ENCODE measurements around the gene ECHDC1.

DNA sequence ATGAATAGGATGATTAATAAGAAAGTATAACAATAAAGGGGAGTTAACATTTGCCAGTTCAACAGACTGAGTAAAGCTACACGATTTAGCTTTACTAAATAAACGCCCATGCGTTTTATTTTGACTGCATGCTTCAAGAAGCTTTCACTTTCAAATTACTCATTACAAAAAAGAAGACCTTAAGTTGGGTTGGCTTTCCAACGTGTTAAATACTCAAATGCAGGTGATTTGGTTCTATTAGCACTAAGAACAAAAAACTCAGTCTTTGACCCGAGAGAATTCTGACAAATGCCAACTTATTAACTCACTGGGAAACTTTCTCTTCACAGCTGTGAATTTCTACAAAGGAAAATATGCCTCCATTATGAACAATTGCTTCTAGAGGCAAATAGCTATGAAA, 51.9 kb downstream of the ECHDC1 start:
- TF ChIP-seq, protein P1, sequence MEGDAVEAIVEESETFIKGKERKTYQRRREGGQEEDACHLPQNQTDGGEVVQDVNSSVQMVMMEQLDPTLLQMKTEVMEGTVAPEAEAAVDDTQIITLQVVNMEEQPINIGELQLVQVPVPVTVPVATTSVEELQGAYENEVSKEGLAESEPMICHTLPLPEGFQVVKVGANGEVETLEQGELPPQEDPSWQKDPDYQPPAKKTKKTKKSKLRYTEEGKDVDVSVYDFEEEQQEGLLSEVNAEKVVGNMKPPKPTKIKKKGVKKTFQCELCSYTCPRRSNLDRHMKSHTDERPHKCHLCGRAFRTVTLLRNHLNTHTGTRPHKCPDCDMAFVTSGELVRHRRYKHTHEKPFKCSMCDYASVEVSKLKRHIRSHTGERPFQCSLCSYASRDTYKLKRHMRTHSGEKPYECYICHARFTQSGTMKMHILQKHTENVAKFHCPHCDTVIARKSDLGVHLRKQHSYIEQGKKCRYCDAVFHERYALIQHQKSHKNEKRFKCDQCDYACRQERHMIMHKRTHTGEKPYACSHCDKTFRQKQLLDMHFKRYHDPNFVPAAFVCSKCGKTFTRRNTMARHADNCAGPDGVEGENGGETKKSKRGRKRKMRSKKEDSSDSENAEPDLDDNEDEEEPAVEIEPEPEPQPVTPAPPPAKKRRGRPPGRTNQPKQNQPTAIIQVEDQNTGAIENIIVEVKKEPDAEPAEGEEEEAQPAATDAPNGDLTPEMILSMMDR (IDR thresholded peaks at IDR 0.05): no peak
- no peak for TF ChIP-seq POLR2A (IDR thresholded peaks at IDR 0.05)
